Osteoblast (primary cell): ENCODE measurements around the gene AMPD3. TPM values are rescaled to one million over a fixed set of nuclear protein-coding genes. Genes with fewer than 3 reads are reported as not detected.

ENCODE experiments used
- DNase-seq: peaks from one replicate; pipeline ENCODE4 v3.0.0; 2011; ENCODE audit warnings: low spot score, mixed read lengths; ENCODE audit not compliant: insufficient read length; ENCODE audit errors: missing footprints
- H2AFZ ChIP-seq: 2 replicates; pipeline ENCODE4 v1.6.0; 2011; ENCODE audit warnings: mild to moderate bottlenecking, low read length
- H3K27ac ChIP-seq: 2 replicates; pipeline ENCODE4 v1.5.1; 2011; ENCODE audit warnings: mild to moderate bottlenecking, low read depth, low read length, moderate library complexity
- H3K27me3 ChIP-seq: 2 replicates; pipeline ENCODE4 v1.6.0; 2012; ENCODE audit warnings: mild to moderate bottlenecking, control low read depth, inconsistent platforms, low read length, moderate library complexity; ENCODE audit not compliant: insufficient read depth
- H3K36me3 ChIP-seq: 2 replicates; pipeline ENCODE4 v1.5.1; 2011; ENCODE audit warnings: mild to moderate bottlenecking, low read length, control low read depth, moderate library complexity; ENCODE audit not compliant: insufficient read depth
- H3K4me1 ChIP-seq: 2 replicates; pipeline ENCODE4 v1.5.1; 2011; ENCODE audit warnings: mild to moderate bottlenecking, low read length, control low read depth, moderate library complexity; ENCODE audit not compliant: insufficient read depth
- H3K4me2 ChIP-seq: 2 replicates; pipeline ENCODE4 v1.6.0; 2011; ENCODE audit warnings: mild to moderate bottlenecking, low read length; ENCODE audit not compliant: insufficient read depth
- H3K4me3 ChIP-seq: fragments of 200-600 bp; sonication (generic); 3 replicates; pipeline ENCODE4 v1.5.1; 2012; ENCODE audit warnings: mild to moderate bottlenecking, low read length, inconsistent platforms; ENCODE audit not compliant: insufficient read depth
- H3K79me2 ChIP-seq: 2 replicates; pipeline ENCODE4 v1.6.0; 2012; ENCODE audit warnings: mild to moderate bottlenecking, low read length, control low read depth, inconsistent platforms; ENCODE audit not compliant: insufficient read depth
- H3K9me3 ChIP-seq: 2 replicates; pipeline ENCODE4 v1.5.1; 2011; ENCODE audit warnings: low read depth, low read length, control low read depth
- H4K20me1 ChIP-seq: 2 replicates; pipeline ENCODE4 v1.6.0; 2012; ENCODE audit warnings: mild to moderate bottlenecking, low read length, control low read depth; ENCODE audit not compliant: insufficient read depth
- total RNA-seq: library from RNA; depleted of rRNA; stranded (reverse); fragments of >200 nt; gene quantifications from 2 replicates; pipeline ENCODE4 v1.2.3, GENCODE V29; 2012
- TF ChIP-seq, protein P1 (sequence below): IDR thresholded peaks from 2 replicates; pipeline ENCODE4 v1.5.1; 2011; ENCODE audit warnings: mild to moderate bottlenecking, low read depth, low read length, moderate library complexity; ENCODE audit errors: extremely low read depth

The AMPD3 gene
- total RNA-seq, 1 donor, result 3.6 TPM

DNA sequence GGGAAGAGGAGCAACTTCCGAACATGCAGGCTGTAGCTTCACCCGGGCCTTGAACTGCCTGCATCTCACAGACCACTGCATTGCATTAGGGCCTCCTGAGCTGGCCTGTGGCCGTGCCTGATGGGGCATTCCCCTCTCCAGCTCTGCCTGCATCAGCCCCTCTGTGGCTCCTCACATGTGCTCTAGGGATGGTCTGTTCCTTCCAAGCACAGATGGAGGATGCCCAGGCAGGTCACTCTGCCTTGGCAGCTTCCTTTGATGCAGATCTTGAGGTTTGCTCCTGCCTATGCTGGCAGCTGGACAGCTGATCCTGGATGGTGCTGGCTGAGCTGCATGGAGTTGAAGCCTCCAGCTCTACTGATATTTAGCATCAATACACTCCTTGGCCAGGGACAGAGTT, 28.5 kb downstream of the AMPD3 start:
- Histone ChIP-seq H3K79me2 (no peaks in the 10 kb centered on the region), H3K27me3 (no peaks in the 10 kb centered on the region), H3K27ac (no peak overlapping the region), H3K4me3 (no peak overlapping the region), H3K9me3 (no peaks in the 10 kb centered on the region), H2AFZ (no peak overlapping the region), H4K20me1 (peaks cover 3% of the 10 kb centered on the region), H3K4me1 (no peaks in the 10 kb centered on the region), H3K4me2 (no peak overlapping the region), H3K36me3 (no peaks in the 10 kb centered on the region)
- no peak for DNase-seq
- TF ChIP-seq, protein P1, sequence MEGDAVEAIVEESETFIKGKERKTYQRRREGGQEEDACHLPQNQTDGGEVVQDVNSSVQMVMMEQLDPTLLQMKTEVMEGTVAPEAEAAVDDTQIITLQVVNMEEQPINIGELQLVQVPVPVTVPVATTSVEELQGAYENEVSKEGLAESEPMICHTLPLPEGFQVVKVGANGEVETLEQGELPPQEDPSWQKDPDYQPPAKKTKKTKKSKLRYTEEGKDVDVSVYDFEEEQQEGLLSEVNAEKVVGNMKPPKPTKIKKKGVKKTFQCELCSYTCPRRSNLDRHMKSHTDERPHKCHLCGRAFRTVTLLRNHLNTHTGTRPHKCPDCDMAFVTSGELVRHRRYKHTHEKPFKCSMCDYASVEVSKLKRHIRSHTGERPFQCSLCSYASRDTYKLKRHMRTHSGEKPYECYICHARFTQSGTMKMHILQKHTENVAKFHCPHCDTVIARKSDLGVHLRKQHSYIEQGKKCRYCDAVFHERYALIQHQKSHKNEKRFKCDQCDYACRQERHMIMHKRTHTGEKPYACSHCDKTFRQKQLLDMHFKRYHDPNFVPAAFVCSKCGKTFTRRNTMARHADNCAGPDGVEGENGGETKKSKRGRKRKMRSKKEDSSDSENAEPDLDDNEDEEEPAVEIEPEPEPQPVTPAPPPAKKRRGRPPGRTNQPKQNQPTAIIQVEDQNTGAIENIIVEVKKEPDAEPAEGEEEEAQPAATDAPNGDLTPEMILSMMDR, result no peak

DNA sequence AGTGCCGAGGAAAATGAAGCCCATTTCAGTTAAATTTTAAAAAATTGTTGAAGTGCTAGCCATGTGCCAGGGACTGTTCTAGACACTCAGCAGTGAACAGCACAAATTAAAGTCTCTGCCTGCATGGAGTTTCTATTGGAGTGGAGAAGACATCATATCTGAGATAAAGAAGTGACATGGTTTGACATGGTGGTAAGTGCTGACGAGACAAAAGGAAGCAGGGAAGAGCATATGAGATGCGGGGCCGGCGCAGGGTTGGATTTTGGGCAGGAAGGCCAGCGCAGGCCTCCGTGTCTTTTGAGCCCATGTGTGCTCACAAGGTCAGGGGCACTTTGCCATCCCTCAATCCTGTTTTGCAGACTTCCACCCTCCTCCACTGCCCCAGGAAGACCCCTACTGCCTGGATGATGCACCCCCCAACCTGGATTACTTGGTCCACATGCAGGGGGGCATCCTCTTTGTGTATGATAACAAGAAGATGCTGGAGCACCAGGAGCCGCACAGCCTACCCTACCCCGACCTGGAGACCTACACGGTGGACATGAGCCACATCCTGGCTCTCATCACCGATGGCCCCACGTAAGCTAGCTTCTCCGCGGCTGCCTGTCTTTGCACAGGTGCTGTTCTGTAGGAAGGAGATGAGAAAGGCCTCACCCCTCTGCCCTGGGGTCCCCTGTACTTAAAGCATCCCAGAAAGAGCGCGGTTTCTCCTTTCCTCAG, 29.6 kb downstream of the AMPD3 start:
- Histone ChIP-seq H3K4me3 (no peak overlapping the region), H4K20me1 (peaks cover 3% of the 10 kb centered on the region)

DNA sequence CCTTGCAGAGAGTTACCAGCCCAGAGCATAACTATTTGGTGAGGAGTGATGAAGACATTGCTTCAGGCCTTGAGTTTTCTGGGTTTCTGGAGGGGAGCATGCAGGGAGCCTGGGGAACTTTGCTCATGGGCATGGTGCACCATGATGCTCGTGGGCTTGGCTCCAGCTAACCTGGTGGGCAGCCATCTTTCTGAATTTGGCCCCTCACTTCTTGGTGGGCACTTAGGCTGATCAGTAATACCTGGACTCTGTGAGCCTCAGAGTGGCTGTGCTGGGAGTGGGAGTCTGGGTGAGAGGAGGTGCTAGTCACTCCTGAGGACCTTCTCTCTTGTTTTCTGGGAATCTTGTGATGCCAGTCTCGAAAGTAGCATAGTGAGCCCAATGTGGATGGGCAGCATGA, 30.6 kb downstream of the AMPD3 start:
- H3K27ac ChIP-seq, result no peak overlapping the region
- peaks cover 7% of the 10 kb centered on the region for H3K4me1 ChIP-seq
- no peak overlapping the region for H3K4me3 ChIP-seq
- TF ChIP-seq, protein P1, result no peak
- peaks cover 6% of the 10 kb centered on the region for H4K20me1 ChIP-seq
- H3K9me3 ChIP-seq, result no peaks in the 10 kb centered on the region
- H3K4me2 ChIP-seq, result no peak overlapping the region
- H3K36me3 ChIP-seq, result no peaks in the 10 kb centered on the region
- H3K27me3 ChIP-seq, result no peaks in the 10 kb centered on the region
- no peaks in the 10 kb centered on the region for H3K79me2 ChIP-seq
- no peak overlapping the region for H2AFZ ChIP-seq
- DNase-seq, result no peak

More for the DNA sequence above, 29.6 kb downstream of the AMPD3 start:
- no peaks in the 10 kb centered on the region for H3K9me3 ChIP-seq
- no peaks in the 10 kb centered on the region for H3K27me3 ChIP-seq
- no peak overlapping the region for H2AFZ ChIP-seq
- H3K4me1 ChIP-seq, result no peaks in the 10 kb centered on the region
- H3K36me3 ChIP-seq, result no peaks in the 10 kb centered on the region
- H3K27ac ChIP-seq, result no peak overlapping the region
- H3K79me2 ChIP-seq, result no peaks in the 10 kb centered on the region
- no peak for DNase-seq
- TF ChIP-seq, protein P1, result no peak
- H3K4me2 ChIP-seq, result no peak overlapping the region

DNA sequence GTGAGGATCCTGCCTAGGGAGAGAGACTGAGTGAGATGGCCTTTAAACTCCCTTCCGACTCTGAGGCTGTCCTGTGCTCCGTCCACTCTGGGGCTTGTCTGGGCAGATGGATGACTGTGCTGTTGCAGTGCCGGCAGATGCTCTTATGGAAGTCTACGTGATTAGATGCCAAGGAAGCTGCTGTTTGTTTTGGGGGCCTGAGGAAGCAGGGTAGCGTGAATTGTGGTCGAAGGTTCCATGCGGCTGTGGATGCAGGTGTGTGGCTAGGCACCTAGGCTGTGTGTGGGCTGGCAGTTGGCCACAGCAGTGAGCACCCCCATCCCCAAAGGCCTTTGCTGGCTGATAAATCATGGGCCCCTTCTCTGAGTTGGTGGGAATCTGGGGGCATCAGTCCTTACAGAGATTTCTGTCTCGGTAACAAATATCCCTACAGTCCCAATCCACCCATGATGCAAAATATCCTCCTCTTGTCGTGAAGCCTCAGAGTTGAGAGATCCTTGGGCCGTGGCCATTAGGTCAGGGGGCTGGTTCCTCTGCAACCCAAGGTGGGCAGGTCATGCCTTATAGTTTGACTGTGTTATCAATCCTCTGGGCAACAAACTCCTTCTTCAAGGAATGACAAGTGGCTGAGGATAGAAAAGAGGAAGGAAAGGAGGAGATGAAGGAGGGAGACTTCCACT, 31.2 kb downstream of the AMPD3 start:
- Histone ChIP-seq H3K4me1 (peaks cover 13% of the 10 kb centered on the region), H3K79me2 (no peaks in the 10 kb centered on the region), H3K27me3 (no peaks in the 10 kb centered on the region), H3K9me3 (no peaks in the 10 kb centered on the region), H2AFZ (no peak overlapping the region), H3K4me2 (no peak overlapping the region), H4K20me1 (peaks cover 6% of the 10 kb centered on the region), H3K27ac (no peak overlapping the region), H3K4me3 (no peak overlapping the region), H3K36me3 (no peaks in the 10 kb centered on the region)
- TF ChIP-seq, protein P1, result no peak
- DNase-seq, result no peak
